Fibroblast of lung (primary cell): ENCODE measurements around the gene UBXN11.

Source experiments
- EZH2 ChIP-seq: IDR thresholded peaks from 2 replicates; pipeline ENCODE4 v1.5.1; 2012; ENCODE audit warnings: low read length, control low read depth, mild to moderate bottlenecking; ENCODE audit errors: missing control alignments
- TF ChIP-seq, protein P1 (sequence below), 2 donors: IDR thresholded peaks in 1 of 2; conservative IDR thresholded peaks in 1 of 2; 1 replicate in 1 of 2; 2 replicates in 1 of 2; pipeline ENCODE4 v1.5.1; 2011 to 2012; ENCODE audit warnings: low read length in 2 of 2, control low read depth in 1 of 2, inconsistent platforms in 1 of 2, low read depth in 1 of 2, mild to moderate bottlenecking in 1 of 2

DNA sequence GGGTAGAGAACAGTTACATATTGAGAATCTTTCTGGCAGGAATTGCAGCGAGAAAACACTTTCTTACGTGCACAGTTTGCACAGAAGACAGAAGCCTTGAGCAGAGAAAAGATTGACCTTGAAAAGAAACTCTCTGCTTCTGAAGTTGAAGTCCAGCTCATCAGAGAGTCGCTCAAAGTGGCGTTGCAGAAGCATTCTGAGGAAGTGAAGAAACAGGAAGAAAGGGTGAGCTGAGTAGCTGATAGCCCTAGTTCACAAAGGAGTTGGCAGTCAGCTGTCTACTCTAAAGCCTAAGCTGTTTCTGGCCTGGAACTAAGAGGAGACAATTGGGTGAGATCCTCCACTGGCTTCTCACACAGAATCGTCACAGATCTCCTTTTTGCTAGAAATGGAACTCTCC lies 46.9 kb downstream of the UBXN11 start:
- TF ChIP-seq, protein P1, sequence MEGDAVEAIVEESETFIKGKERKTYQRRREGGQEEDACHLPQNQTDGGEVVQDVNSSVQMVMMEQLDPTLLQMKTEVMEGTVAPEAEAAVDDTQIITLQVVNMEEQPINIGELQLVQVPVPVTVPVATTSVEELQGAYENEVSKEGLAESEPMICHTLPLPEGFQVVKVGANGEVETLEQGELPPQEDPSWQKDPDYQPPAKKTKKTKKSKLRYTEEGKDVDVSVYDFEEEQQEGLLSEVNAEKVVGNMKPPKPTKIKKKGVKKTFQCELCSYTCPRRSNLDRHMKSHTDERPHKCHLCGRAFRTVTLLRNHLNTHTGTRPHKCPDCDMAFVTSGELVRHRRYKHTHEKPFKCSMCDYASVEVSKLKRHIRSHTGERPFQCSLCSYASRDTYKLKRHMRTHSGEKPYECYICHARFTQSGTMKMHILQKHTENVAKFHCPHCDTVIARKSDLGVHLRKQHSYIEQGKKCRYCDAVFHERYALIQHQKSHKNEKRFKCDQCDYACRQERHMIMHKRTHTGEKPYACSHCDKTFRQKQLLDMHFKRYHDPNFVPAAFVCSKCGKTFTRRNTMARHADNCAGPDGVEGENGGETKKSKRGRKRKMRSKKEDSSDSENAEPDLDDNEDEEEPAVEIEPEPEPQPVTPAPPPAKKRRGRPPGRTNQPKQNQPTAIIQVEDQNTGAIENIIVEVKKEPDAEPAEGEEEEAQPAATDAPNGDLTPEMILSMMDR (conservative IDR thresholded peaks at IDR 0.05 in 1 of 2, IDR thresholded peaks at IDR 0.05 in 1 of 2; ENCODE audit: low read depth in 1 of 2, low read length in 2 of 2) = no peak
- no peak for TF ChIP-seq EZH2
